Amygdala (tissue), 56 donors: Measurements from ENCODE around the gene TBXT.
A peak's percentile ranks its signal among the peaks of the same experiment; 100 is the strongest.
"Not testable (repeated sequence)": the region's sequence is repeated elsewhere in the genome, so short reads cannot be mapped to it uniquely, and the experiment has no call there.

Experiments
- DNase-seq, 56 donors: peaks; one replicate each; lab custom pipeline; 2025; lab: John Stamatoyannopoulos, UW

The TBXT gene, protein sequence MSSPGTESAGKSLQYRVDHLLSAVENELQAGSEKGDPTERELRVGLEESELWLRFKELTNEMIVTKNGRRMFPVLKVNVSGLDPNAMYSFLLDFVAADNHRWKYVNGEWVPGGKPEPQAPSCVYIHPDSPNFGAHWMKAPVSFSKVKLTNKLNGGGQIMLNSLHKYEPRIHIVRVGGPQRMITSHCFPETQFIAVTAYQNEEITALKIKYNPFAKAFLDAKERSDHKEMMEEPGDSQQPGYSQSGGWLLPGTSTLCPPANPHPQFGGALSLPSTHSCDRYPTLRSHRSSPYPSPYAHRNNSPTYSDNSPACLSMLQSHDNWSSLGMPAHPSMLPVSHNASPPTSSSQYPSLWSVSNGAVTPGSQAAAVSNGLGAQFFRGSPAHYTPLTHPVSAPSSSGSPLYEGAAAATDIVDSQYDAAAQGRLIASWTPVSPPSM

DNA sequence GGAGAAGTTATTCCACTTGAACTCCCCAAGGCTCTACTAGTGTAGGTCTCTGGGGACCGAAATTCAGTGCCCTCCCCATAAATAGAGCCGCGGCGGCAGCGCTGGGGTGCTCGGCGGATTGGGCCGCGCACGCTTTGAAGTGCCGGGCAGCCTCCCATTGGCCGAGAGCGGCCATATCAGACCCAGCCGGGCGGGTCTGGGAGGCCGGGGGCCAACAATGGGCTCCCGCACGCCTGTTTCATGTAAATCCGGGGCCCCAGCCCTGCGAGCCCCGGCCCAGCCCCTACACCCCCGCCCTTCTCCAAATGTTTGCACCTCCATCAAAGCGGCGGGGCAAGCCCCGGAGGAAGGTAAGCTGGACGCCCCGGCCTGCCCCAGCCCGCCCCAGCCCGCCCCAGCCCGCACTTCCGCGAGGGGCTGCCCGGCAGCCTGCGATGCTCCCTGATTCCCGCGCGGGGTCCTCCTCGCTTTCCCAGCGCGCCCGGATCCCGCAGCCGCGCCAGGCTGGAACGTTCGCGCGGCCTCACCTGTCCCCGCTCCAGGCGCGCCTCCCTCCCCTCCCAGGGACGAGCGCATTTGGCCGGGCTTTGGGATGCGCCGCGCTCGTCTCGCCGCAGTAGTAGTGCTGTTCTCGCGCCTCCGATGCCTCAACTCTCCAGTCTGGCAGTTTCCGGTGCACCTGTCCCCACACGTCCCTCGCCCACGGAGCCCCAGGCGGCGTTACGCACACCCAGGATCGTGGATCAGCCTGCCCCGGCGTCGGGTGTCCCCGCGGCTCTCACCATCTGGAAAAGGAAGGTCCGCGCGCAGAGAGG lies at the start of gene TBXT:
TSS of gene TBXT (minus strand) at position 51 of the 815 bp plus-strand sequence. CDS start 260 bp downstream, outside the sequence.
- no peak for DNase-seq

DNA sequence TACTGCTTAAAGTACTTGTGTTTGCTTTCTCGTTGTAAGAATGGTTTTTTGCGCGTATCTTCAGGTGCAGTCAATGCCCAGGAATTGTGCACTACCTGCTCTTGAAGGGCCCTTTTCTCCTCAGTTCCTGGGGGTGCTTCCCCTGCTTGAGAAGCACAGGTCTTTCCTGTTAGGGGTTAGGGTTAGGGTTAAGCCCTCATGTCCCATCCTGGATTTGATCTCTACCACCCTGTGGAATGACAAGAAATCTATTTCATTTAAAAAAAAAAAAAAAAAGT lies 39.6 kb upstream of the TBXT start:
- no peak for DNase-seq

DNA sequence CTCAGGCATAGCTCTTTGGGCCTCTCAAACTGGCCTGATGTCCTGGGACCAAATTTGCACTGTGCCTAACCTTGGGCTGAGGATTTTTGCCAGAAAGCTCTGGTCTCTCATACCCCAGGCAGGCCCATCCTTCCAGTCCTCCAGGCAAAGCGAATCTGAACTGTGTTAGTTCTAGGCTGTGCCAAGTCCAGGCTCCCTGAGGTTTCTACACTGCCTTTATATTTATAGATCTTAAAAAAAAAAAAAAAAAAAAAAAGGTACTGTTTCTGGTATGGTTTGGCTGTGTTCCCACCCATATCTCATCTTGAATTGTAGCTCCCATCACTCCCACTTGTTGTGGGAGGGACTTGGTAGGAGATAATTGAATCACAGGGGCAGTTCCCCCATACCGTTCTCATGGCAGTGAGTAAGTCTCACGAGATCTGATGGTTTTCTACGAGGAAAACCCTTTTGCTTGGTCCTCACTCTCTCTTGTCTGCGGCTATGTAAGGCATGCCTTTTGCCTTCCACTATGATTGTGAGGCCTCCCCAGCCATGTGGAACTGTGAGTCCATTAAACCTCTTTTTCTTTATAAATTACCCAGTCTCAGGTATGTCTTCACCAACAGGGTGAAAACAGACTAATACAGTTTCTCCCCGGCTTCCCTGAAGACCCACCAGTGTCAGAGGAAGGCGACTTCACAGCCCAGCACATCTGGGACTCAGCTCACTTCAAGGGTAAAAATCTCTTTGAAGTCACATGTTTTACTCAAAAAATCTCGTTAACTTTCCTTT lies 39.0 kb upstream of the TBXT start:
- no peak for DNase-seq

DNA sequence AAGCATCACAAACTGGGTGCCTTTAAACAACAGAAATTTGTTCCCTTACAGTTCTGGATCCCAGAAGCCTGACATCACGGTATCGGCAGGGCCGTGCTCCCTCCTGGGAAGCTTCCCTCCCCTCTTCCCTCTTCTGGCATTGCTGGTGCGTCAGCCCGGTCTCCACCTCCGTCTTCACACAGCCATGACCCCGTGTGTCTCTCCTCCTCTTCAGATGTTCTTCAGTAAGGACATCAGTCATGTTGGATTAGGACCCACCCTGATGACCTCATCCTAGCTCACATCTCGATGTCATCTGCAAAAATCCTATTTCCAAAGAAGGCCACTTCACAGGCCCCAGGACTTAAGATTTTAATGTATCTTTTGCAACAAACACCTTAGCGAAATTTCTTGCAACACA lies 38.4 kb upstream of the TBXT start:
- no peak for DNase-seq

DNA sequence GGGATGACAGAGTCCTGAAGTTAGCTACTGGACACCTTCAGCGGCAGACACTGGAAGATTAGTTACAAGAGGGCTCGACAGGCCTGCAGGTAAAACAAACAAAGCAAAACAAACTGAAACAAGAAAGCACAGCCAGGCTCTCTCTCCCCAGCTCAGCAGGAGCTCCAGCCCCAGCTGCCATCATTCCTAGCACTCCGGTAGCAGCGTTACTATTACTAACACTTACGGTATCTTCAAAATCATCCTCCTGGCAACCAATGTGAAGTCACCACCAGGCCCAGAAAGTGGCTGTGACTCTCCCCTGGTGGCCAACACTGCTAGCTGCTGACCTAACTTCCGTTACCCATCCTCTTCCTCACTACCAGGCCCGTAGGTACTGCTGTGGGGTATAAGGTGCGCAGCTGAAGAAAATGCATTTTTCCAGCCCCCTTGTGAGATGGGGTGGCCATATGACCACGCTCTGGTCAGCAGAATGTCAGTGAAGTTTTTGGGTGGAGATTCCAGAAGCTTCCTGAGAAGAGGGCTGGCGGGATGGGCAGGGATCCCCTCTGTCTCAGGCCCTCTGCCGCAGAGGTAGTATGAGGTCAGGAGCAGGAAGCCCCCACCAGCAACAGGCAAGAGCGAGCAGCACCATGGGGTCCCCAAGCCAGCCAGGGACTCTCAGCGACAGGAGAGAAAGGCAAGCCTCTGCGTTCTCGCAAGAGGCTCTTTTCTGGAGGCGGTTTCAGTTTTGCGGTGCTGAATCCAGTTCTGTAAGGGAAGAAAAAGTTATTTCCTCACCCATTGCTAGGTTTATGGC lies 37.4 kb upstream of the TBXT start:
- no peak for DNase-seq

DNA sequence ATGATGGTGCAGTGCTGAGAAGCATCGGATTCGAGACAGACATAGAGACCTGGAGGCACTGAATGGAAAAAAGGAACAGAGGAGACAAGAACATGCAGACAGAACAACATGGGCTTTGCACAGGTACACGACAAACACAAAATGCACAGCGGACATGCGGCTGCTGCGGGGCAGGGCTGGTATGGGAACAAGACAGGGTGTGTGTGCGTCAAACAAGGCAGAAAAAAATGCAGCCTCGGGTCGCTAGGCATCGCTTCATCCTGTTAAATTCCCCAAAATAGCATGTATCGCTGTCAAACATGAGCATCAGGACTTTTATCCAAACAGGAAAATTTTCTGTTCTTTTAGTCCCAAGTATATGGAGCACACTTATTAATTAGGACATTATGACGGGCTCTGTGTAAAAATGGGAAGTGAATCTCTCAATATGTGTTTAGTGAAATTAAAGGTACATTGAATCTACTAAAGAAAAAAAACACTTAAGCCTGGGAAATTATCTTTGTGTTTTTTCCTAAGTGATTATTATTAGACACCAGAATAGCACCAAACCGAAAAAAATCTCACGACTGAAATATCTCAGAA lies 36.1 kb upstream of the TBXT start:
- no peak for DNase-seq

DNA sequence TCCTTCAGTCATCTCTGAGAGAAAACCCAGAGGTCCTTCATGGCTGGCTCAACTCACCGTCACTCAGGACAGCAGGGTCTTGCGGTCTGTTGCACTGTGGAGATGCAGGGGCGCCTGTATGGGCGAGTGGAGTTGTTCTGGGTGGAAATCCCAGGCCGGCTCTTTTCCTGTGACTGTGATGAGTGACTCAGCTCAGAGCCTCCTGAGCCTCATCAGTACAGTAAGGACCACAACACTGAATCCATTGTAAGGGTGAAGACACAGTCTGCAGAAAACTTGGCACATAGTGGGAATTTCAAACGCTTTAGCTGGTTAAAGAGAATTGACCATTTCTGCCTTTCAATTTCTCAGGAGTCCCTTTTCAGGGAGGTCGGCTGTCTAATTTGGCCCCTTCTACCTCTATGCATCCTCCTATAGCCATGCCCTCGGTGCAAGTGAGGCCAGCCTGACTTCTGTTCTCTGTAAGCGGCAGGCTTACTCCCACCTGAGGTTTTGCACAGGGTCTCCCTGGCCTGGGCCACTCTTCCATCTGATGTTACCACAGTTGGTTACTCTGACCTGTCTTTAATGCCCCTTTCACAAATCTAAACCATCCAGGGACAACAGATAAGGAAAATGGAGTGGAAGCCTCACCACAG lies 35.5 kb upstream of the TBXT start:
- peak in 4 of 56 donors; percentile 6 to 23 (median 12) for DNase-seq

DNA sequence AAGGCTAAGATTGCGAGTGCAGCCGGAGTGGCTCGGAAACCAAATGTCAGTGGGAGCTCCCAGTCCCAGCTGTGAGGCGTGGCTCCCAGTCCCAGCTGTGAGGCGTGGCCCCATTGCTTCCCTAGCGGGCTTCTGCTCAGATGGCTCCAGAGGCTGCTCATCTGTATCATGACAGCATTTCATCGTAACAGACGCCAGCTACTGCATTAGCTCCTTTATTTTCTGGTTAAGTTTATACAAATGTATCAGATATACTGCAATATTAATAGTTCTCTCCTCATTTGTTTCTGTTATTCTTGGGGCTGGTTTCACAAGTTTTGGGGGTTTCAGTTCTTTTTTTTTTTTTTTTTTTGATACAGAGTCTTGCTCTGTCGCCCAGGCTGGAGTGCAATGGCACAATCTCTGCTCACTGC lies 34.7 kb upstream of the TBXT start:
- peak in 17 of 56 donors; percentile 2 to 54 (median 19) for DNase-seq

DNA sequence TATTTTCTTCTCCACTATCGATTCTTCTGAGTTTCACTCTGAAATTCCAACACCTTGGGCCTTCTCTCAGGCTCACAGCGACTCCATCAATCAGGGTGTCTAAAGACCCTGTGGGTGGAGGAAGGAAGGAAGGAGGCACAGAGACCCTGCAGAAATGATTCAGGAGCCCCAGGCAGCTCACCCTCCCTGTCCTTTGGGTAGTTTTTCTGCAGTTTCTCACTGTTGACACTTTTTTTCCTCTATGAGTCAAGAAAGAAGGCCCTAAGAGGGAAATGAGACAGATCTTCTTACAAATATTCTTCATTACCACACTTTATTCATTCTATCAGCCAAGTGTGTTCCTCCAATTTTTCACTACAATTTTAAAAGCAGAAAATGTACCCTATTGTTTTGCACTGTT lies 34.2 kb upstream of the TBXT start:
- DNase-seq, result no peak

DNA sequence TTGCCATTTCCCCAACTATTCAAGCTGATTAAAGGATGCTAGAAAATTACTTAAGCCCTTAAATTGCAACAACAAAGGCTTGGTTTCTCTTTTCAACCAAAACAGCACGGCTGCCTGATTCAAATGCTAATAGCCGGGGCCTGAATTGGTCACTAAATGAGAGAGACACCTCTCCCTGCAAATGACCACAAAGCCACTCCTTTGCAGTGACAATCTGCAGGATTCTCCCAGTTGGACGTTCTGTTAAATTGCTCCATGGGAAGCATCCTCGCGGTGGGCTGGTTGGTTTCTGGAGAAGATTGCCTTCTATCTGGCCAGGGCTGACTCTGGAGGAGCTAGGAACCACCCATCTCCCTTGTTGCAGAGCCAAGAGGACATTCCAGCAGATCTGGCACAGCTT lies 29.7 kb upstream of the TBXT start:
- DNase-seq, result no peak

DNA sequence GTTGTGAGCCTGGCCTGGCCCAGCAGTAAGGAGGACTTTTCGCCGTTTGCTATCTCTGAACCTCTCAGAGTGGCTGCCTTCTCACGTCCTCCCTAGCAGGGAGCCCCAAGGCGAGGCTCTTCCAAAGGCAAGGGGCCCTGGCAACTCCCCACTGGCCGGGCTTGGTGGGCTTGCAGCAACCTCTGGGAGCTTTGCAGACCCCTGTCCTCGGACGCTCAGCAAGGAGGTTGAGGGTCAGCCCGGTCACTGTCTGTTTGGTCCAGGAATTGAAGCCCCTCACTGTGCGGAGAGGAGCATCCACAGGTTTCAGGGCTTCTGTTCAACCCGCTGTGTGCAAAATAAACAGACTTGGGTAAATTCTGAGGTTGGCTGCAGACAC lies 28.2 kb upstream of the TBXT start:
- no peak for DNase-seq

DNA sequence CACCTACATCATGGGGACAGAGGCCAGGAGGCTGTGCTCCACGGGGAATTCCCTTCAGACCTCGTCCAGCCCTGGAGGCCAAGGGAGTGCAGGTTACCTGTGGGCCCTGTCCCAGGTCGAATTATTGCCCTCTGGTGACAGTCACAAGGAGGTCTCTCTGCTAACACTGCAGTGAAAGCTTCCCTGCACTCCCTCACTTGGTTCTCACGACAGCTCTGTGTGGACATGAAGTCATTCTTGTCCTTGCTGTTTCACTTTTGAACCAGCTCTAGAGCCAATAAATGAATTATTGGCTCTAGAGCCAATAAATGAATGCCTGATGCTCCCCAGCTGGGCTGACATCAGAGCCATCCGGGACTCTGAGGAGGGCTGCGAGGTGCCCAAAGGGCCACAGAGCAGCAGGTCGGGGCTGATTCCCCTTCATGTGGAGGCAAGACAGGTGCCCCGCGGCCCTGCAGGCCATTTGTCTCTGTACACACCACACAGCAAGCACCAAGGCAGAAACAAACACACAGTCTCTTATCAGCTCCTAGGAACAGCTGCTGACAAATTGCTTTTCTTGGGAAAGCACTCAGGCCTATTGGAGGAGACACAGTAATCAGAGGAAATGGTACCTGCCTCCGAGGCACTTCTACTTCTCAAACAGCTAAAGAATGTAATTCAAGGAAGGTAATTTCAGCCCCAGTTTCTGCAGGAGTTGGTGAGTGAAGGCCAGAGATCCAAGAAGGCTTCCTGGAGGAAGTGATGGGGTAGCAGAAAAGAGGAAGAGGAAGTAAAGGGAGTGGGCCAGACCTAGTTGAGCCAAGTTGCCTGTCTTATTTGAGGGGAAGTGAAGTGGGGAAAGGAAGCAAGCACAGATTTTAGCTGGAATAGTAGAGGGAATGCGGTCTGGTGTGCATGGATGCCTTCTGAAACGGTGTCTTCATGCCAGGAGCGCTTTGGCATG lies 27.5 kb upstream of the TBXT start:
- no peak for DNase-seq

DNA sequence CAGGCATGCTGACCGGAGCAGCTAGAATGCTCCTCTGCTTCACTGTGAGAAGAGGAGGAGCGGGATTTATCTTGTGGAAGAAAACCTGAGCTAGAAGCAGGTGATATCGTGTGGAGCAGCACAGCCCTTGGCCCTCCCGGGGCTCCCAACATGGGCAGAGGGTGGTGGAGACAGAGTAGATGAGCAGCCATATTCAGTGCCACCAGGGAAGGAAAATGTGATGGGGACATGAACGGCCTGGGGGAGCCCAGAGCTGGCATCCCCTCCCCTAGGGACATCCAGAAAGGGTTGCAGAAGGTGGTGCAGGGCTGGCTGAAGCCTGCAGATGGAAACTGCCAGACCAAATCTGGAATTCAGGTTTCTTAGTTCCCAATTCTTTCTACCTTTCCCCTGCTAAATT lies 24.9 kb upstream of the TBXT start:
- no peak for DNase-seq

DNA sequence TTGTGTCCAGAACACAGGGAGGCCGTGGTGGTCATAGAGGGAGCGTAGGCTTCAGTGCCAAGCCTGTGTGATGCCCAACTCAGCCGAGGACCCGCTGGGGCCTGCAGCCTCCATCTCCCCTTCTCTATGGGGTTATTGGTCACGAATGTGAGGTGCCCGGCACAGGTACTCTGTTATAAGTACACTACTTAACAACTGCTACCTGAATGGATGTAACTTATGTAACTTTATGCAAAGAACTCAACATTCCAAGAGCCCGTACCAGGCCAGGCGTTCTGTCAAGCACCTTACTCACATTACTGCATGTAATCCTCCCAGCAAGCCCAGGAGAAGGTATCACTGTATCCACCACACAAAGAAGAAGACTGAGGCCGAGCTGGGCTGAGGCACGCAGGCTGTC lies 24.5 kb upstream of the TBXT start:
- no peak for DNase-seq

DNA sequence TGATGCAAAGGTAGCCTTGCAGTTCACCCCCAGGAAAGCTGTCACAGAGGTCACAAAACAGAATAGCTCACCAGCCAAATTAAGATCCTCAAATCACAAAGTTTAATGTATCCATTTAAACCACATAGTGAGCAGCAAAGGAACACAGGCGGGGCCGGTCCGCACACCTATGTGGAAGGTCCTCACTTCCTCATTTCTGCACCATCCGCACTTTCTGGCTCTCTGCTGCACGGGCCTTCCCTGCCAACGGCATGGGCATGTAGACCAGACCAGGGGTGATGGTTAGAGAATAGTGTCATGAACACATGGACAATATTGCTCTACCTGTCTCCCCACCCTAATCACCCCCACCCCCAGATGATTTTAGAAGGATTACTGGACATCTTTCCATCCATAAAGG lies 12.1 kb upstream of the TBXT start:
- no peak for DNase-seq

DNA sequence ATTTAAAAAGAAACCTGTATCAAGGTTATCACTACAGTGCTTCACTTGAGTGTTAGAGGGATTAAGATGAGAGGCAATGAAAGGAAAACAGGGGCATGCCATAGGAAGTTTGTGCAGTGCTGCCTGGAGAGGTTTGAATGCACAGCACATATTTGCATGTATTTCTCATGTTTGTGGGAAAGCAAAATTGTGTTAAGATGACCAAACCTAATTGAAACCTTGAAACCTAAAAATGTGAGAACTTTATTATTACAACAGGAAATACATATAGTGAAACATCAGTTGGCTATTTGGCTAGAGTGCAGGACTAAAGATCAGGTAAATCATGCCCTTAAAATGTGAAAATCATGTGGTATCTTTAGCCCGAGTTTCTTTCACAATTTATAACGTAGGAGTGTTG lies 8.5 kb upstream of the TBXT start:
- DNase-seq, result no peak

DNA sequence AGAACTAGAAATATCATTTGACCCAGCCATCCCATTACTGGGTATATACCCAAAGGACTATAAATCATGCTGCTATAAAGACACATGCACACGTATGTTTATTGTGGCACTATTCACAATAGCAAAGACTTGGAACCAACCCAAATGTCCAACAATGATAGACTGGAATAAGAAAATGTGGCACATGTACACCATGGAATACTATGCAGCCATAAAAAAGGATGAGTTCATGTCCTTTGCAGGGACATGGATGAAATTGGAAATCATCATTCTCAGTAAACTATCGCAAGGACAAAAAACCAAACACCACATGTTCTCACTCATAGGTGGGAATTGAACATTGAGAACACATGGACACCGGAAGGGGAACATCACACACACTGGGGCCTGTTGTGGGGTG lies 7.4 kb upstream of the TBXT start:
- DNase-seq, result not testable (repeated sequence)

DNA sequence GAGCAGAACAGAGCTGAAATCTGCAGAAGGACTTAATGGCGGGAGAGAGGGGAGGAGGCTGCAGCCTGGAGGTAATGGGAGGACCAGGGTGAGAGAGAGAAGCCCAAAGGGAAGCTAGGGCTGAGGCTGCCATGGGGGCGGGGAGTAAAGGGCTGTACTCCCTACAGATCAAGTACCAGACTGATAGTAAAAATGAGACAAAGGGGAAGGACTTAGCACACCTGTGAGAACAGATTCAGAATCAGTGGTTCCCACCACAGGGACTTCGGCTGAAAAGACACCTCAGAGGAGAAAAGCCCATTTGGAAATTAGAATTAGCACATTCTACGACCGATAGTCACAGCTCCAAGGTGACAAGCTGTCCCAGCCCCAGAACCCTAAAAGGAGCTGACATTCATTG lies 6.4 kb upstream of the TBXT start:
- DNase-seq, result no peak
